NCI-H2107 treated with DMSO at 0.1 percent for 48 hours (cell line): Measurements from ENCODE around the gene TRPV4.

ENCODE experiments used
- DNase-seq: peaks from one replicate; lab custom pipeline; 2025; ENCODE audit not compliant: unreplicated experiment; lab: John Stamatoyannopoulos, UW

TRPV4 gene

DNA sequence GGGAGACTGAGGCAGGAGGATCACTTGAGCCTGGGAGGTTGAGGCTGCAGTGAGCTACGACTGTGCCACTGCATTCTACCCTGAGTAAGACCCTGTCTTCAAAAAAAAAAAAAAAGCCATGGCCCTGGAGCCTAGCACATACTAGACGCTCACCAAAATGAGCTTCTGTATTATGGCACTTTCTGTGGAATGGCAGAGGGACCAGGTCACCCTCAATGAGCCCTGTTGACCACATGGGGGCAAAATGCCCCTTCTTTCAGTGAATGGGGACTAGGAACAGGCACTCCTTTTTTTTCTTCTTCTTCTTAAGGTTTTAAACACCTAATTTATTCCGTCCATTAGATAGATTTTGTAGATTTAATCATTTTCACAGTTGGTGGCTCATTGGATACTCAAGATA, 69.1 kb downstream of the TRPV4 start:
- no peak for DNase-seq

DNA sequence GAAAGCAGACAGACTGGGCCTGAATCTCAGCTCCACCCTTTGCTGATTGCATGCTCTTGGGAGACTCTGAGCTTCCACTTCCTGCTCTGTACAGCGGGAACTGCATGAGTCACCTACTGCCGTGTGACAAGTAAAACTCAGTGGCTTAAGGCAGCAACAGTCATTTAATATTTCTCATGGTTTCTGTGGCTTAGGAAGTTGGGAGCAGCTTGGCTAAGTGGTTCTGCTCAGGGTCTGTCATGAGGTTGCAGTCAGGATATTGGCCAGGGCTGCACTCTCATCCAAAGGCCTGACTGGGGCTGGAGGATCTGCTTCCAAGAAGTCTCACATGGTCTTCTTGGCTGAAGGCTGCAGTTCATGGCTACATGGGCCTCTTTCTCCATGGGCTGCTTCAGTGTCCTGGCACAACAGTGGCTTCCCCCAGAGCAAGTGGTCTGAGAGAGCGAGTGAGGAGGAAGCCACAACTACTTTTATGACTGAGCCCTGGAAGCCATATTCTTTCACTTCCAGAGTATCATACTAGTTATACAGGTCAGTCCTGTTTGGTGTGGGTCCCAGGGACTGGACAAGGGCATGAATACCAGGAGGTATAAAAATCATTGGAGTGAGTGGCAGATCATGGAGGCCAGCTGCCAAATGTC, 69.9 kb downstream of the TRPV4 start:
- no peak for DNase-seq

DNA sequence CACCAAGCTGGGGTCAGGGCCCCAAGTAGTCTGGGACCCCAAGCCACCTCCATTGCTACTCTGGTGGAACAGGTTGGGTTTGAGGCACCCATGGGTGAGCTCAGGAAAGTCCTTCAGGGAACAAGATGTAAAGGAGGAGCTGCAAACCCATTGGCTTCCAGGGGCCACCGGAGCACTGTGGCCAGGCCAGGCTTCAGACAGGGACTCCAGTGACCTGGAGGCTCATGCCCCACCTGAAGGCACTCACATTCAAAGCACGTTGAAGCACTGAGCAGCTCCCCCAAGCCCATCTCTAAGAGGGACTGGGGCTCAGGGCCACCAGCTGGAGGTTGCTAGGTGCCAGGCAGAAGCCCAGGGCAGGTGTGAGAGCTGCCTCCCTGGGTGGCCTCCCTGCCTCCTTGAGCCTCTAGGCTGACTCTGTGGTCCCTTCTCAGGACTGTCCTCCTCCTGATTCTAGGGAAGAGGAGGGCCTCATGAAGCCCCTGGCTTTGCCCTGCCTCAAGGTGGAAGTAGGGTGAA, 70.5 kb downstream of the TRPV4 start:
- no peak for DNase-seq

DNA sequence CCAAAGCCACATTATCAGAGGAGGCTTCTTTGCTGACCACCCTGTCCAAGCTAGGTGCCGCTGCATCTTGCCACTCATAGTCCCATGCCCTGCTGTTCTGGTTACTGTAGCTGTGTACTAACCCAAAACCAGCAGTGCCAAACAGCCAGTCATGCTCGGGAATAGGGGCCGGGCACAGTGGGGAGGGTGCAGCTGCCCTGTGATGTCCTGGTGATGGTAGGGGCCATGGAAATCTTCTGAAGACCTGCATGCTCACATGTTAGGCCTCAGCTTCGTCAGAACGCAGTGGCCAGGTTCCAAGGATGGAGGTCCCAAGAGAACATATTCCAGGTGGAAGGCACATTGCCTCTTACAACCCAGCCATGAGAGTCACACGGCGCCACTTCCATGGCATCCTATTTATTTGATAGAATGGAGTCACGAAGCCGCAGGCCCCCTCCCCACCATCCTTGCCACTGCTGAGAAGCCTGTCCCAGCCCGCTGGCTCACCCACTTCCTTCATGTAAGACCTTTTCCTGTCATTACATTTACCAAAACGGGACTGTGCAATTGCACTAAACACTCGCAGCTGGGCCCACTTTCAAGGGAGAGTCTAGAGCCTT, 71.0 kb downstream of the TRPV4 start:
- no peak for DNase-seq

DNA sequence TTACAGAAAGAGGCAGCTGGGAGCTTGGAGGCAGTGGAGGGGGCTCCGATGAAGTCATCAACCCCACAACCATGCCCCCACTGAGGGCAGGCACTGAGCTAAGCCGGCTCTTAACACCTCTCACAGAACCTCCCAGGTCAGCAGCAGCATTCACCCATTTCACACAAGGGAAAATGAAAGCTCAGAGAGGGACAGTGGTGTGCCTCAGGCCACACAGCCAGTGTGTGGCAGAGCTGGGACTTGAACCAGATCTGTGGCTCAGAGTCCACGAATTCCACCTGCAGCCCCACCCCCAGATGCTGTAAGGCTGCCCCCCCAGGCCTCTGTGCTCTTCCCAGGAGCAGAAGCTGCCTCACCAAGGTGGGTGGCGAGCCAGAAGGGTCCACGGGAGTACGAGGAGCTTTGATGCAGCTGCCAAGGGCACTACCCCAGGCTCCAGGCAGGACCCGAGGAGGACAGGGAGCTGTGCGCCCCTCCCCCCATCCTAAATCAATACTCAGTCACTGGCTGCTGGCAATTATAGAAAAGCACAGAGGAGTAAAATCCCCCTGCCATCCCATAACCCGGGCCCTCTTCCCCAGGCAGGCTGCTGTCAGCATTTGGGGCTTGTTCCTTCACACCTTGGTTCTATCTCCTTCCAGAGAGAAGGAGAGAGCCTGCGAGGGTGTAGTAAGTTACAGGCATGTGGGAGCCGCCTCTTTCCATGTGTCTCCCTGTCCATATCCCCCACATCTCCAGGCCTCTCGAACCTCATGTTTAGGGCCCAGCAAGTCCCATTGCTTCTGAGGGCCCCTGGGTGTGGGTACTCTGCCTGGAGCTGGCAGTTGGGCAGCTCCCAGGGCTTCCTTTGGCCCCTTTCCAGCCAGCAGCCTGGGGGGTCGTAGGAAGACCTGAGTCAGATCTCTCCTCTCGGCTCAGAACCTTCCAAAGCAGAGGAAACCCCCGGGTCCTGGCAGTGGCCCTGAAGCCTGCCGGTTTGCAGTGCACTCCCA, 72.0 kb downstream of the TRPV4 start:
- DNase-seq, result no peak

DNA sequence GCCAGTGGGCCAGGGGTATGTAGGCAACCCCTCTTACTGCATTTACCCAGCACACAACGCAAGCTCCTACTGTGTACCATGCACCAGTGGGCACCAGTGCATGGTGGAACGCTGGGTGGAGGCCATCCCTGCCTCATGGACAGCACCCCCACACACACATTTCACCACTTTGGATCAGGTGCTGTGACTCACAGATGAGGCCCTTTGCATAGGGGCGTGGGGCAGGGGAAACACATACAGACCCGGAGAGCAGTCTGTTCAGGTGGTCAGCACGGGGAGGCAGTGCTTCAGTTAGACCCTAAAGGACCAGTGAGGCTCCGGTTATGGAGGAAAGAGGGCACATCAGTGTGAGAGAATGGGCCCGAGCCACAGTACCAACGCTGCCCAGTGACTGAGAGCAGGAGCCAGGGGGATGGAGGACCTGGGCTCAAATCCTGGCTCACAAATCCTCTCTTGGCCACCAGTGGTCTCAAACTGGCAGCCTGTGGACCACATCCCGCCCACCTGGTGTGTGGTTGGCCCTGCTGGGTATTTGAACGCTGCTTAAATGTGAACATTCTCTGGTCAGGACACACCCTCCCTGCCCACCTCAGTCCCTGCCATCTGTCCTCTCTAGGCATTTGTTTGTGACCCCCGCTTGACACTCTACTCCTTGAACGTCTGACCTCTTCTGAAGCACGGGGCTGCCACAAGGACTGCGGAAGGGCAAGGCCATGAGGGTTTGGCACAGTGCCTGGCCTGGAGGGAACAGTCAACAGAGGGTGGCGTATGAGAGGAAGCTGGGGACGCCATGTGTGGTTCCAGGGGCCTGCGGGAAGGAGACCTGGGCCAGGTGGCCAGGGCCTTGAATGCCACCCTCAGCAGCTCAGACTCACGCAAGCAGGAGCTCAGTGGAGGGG, 72.9 kb downstream of the TRPV4 start:
- DNase-seq, result no peak

DNA sequence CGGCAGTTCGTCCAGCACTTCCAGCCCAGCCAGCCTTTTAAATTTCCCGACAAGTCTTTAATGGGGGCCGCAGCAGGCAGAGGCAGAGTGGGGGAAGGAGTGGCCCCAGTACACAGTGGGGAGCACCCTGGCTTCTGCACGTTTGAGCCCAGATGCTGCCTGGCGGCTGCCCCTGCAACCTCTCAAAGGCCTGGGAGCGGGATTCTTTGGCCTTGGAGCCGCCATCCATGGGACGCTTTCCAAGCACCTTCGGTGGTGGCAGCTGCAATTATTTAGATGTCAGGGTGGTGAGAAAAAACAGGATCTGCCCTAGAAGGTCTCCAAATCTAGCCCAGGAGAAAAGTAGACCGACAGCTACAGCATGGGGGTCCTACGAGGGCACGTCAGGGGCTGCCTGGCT, 73.6 kb downstream of the TRPV4 start:
- no peak for DNase-seq

DNA sequence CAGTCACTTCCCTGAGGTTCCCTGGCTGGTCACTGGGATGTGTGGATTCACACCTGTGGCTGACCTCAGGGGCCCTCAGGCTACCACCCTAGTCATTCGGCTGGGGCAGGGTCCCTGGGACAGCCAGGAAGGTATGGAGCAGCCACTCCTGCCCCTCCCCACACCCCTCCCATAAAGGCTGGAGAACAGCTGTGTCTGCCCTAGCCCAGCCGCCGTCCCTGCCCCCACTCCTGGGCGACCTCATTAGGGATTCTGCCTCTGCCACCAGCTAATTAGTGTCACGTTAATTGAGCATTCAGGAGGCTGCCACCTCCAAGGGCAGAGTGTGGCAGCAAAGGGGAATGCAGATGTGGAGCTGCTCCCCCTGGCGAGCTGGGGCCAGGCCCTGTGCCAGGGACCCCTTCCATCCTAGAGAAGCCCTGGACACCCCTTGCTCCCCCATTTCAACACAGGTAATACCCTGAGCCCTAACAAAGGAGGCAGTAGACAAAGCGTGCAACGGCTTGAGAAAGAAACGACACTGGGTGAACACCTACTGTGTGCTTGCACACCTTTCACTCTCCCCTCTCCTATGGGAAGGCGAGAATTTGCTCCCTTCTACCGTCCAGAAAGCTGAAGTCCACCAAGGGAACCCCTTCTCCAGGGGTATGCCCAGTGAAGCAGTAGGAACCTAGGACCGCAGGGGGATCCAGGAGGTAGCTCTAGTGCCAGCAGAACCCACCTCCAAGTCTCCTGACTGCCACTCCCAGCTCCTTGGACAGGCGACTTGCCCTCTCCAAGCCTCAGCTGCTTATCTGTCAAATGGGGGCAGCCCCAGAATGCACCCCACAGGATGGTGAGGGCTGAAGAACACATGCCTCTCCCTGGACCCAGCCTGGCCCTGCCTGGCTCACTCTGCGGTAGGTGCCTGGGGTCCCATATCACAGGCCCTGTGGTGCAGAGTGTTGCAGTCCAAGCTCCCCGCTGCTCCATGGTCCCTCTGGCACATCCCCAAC, 74.5 kb downstream of the TRPV4 start:
- DNase-seq, result no peak

DNA sequence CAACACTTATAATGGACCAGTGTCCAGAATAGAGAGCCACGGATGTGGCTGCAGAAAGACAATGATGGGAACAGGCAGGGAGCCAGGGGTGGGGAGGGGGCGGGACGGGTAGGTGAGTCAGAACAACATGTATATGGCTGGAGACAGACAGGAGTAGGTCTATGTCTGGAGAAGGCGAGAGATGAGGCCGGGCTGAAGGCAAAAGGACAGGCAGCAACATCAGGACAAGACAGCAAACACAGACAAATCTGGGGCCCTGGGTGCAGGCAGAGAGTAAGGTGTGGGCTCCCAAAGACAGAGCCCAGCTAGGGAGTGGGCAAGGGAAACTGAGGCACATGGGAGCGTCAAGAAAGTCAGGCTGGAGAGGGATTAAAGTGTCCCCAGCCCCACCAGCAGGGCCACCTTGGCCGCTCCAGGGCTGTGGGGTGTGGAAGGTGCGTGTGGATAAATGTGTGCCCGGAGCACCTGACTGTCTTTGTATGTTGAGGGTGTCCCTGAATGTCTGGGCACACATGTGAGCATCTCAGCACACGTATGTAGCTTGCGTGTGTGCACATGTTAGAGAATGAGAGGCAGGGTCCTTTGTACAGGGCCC, 75.4 kb downstream of the TRPV4 start:
- no peak for DNase-seq

DNA sequence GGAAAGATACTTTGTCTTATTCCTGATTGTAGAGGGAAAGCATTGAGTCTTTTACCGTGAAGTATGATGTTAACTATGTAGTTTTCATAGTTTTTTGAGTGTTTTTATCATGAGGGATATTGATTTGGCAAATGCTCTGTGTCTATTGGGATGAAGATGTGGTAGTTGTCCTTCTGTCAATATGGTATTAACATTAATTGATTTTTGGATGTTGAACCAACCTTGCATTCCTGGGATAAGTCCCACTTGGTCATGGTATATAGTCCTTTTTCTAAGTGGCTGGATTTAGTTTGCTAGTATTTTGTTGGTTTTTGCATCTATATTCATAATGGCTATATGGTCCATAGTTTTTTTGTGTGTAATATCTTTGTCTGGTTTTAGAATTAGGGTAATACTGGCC, 76.7 kb downstream of the TRPV4 start:
- no peak for DNase-seq

DNA sequence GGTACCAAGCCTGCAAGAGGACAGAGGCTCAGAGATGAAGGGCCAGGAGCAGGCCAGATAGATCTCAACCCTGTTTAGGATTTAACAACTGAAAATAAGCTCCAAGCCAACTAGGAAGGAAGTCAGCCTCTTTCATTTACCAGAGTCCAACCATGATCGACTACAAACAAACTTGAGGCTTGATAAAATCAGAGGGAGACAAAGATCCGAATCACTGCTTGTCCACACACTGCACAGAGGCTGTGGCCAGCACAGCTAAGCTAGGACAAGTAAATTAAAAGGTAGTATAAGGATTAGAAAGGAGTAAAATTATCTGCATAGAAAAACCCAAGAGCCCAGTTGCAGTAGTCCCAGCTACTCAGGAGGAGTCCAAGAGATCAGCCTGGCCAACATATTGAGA, 79.2 kb downstream of the TRPV4 start:
- no peak for DNase-seq

DNA sequence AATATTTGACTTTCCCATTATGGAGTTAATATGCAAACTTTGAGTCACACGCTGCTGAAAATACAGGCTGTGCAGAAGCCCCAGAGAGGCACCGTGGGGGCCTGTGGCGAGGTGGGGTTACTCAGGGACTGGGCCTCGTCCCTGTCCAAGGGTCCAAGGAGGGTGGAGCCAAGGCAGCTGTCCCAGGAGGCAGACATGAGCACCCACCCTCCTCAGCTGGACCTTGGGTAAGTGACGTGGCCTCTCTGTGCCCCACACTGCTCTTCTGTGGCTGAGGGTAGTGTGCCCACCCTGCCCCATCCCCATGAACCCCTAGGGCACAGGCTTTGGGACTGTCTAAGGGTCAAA, 80.2 kb downstream of the TRPV4 start:
- no peak for DNase-seq

DNA sequence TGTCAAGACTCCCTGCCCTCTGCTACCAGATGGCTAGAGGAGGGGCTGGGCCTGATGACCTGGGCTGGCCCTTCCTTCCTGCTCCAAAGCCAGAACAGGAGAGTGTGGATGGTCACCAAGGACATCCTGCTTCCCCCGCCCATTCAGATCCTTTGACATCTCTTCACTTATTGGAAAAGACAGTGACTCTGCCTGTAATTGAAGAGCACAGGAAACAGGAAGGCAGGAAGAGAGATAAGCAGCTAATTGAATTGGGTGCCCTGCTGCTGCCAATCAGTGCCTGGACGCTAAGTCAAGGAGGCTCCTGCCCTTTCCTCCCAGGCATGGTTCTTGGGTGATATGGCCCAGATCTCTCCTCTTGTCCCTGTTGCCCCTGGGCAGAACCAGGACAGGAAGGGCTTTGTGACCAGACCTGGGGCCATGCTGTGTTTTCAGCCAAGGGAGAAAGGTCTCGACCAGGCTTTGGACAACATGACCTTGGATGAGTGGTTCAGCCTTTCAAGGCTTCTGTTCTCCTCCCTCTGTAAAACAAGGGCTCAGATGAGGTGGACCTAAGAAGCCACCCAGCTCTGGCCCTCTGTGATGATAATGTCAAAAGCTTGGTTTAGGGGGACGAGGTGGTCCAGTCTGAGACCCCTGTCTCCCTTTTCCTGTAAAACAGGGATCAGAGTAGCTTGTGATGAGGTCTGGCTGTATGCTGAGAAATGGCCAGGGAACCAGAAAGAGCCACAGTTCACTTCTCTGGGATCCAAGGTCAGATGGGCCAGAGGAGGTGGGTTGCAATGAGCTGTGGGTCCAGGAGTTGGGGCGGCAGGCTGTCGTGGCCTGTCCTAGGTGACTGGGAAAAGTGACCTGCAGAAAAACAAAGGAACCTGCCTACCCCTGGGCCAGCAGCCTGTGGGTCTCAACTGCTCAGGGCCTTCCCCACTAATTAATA, 80.8 kb downstream of the TRPV4 start:
- DNase-seq, result no peak

DNA sequence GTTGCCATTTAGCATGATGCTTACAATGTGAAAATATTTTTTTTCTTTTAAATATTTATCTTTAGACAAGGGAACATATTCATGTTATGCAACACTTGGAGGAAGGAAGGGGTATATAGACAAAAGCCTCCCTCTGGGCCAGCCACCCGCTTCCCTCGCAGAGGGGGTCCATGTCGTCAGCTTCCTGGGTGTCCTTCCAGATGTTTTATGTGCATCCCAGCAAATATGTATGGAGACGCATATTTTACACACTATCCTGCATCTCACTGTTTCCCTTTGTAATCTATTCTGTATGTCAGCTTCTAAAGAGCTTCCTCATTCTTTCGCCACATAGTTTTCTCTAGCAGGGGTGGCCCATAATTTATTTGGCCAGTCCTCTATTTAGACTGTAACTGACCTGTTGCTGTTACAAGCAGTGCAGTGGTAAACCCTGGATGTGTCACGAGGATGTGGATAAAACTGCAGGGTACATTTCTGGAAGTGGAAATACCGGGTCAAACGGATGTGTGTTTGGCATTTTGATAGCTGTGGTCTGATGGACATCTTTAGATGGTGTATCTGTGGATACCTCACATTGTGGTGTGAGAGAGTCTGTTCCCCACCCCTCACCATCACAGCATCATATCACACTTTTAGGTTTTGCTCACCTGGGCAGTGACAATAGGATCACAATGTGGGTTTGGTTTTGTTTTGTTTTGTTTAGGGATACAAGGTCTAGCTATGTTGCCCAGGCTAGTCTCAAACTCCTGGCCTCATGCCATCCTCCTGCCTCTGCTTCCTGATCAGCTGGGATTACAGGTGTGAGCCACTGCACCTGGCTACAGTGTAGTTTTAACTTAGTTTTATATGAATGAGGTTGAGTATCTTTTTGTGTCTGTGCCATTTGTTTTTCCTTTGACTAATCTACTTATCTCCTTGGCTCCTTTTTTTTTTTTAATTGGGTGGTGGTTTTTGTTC, 87.9 kb downstream of the TRPV4 start:
- no peak for DNase-seq

DNA sequence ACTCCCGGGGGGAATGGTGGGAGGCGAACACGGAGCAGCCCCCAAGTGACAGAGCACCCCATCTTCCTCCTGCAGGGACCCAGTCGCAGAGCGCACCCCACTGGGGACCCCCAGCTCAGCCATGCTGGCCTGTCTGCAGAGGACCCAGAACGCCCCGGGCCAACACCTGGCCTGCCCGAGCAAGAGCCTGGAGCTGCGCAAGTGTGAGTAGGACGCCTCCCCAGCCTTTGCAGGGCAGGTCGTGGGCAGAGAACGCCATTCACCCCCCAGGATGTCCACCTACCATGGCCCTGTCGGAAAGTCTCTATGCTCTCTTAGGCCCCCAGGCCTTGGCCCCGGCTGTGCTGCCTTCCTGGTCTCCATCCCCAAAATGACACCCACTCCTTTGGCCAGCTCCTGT, 89.2 kb downstream of the TRPV4 start:
- no peak for DNase-seq

DNA sequence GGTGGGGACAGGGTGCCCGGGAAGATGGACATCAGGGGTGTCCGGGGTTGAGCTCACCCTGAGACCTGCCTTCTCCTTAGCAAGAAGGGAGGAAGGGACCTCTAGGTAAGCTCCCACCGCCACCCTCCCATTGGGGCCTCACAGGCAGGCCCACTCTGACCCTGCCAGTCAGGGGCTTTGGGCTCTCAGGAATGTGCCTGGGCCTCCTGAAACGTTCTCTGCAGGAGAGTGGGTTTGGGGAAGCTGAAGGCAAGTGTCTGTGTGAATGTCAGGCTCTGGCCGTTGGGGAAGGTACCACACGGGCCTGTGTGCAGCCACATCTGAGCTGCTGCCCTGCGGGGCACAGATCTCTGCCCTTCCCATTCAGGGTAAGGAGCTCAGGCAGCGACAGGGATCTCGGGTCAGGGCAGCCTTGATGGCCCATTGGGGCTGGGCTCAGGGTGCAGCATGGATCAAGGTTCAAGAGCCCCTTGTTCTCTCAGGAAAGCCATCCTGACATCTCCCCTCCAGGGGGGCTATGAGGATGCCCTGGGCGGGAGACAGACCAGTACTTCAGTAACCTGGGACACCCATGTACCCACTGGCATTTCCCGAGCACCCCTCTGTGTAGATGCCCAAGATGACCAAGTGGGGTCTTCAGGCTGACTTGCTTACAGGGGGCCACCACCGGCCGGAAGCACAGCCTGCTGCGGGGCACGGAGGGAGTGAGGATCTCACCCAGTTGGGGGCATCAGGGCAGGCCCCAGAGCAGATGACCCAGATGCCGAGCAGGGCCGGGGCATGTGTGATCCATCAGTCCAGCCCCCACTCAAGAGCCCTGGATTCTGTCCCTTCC, 89.9 kb downstream of the TRPV4 start:
- no peak for DNase-seq
